Vagina (tissue), 2 donors: ENCODE measurements around the gene GRM8. TPM values are rescaled to one million over a fixed set of nuclear protein-coding genes. Genes with fewer than 3 reads are reported as not detected.

Source experiments
- DNase-seq, 2 donors: peaks; one replicate each; pipeline ENCODE4 v3.0.0-alpha.2; 2017; ENCODE audit errors: extremely low spot score in 2 of 2
- H3K27ac ChIP-seq: fragments of 200-600 bp; sonication (generic); one replicate; pipeline ENCODE4 v1.5.1; 2019
- H3K27me3 ChIP-seq: fragments of 200-600 bp; sonication (generic); one replicate; pipeline ENCODE4 v1.5.1; 2019
- H3K36me3 ChIP-seq, 2 donors: fragments of 200-600 bp; sonication (generic); one replicate each; pipeline ENCODE4 v1.5.1; 2017 to 2019
- H3K4me1 ChIP-seq: fragments of 200-600 bp; sonication (generic); one replicate; pipeline ENCODE4 v1.5.1; 2019
- H3K4me3 ChIP-seq, 2 donors: fragments of 200-600 bp; sonication (generic); 1 replicate in 1 of 2; 2 replicates in 1 of 2; pipeline ENCODE4 v1.5.1; 2016 to 2019
- H3K9me3 ChIP-seq: fragments of 200-600 bp; sonication (generic); one replicate; pipeline ENCODE4 v1.5.1; 2019
- POLR2A ChIP-seq, 2 donors: fragments of 450-650 bp; IDR thresholded peaks; one replicate each; pipeline ENCODE4 v1.6.1; 2017; ENCODE audit warnings: antibody characterized with exemption in 2 of 2, mild to moderate bottlenecking in 2 of 2, moderate library complexity in 2 of 2
- POLR2AphosphoS5 ChIP-seq, 2 donors: sonication (generic); formaldehyde crosslinking; IDR thresholded peaks; one replicate each; pipeline ENCODE4 v1.9.0; 2017; ENCODE audit warnings: antibody characterized with exemption in 2 of 2, mild to moderate bottlenecking in 2 of 2, low read depth in 1 of 2; ENCODE audit not compliant: insufficient read depth in 1 of 2
- intact Hi-C: fragments of 100-400 bp; cut with DNase I; formaldehyde crosslinking; loops from one replicate; pipeline ENCODE4 v1.15.1; 2023
- total RNA-seq: library from RNA; depleted of rRNA; stranded (reverse); fragments of >200 nt; gene quantifications from one replicate; pipeline ENCODE4 v1.2.3, GENCODE V29; 2016
- TF ChIP-seq, protein P1 (sequence below), 3 experiments: fragments of 450-650 bp in 2 of 3; fragments of 200-600 bp in 1 of 3; sonication (generic) in 1 of 3; IDR thresholded peaks; one replicate each; pipeline ENCODE4 v1.5.1; 2017 to 2019; ENCODE audit warnings: antibody characterized with exemption in 3 of 3, mild to moderate bottlenecking in 2 of 3, moderate library complexity in 2 of 3

The GRM8 gene
- total RNA-seq, 1 donor from 2014 or later: not detected

DNA sequence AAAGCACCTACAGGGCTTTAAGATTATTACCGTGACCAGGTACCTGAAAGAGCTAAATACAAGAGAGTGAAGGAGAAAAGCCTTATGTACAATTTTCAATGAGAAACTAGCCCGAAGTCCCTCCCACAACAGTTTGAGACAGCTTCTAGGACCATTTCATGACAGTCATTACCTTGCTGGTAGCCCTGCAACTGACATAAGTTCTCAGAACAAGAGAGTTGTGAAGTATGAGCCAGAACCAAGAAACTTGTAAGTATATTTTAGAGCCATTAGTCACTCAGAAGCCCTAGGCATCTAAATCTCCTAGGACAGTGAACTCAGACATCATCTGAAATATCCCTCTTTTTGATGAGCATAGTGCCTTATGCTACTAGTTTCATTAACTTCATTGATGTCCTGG lies 792.1 kb downstream of the GRM8 start:
- Histone ChIP-seq H3K36me3 (no peaks in the 10 kb centered on the region), H3K4me1 (no peaks in the 10 kb centered on the region), H3K27me3 (no peaks in the 10 kb centered on the region), H3K4me3 (no peak overlapping the region), H3K9me3 (no peaks in the 10 kb centered on the region), H3K27ac (no peak overlapping the region)
- no peak for DNase-seq
- intact Hi-C loops: no loop called here
- TF ChIP-seq POLR2A (IDR thresholded peaks at IDR 0.05) (no peak), POLR2AphosphoS5 (IDR thresholded peaks at IDR 0.05; ENCODE audit: insufficient read depth in 1 of 2, low read depth in 1 of 2) (no peak)
- TF ChIP-seq, protein P1, sequence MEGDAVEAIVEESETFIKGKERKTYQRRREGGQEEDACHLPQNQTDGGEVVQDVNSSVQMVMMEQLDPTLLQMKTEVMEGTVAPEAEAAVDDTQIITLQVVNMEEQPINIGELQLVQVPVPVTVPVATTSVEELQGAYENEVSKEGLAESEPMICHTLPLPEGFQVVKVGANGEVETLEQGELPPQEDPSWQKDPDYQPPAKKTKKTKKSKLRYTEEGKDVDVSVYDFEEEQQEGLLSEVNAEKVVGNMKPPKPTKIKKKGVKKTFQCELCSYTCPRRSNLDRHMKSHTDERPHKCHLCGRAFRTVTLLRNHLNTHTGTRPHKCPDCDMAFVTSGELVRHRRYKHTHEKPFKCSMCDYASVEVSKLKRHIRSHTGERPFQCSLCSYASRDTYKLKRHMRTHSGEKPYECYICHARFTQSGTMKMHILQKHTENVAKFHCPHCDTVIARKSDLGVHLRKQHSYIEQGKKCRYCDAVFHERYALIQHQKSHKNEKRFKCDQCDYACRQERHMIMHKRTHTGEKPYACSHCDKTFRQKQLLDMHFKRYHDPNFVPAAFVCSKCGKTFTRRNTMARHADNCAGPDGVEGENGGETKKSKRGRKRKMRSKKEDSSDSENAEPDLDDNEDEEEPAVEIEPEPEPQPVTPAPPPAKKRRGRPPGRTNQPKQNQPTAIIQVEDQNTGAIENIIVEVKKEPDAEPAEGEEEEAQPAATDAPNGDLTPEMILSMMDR (IDR thresholded peaks at IDR 0.05): no peak

GRCh38 chr7:126453104-126453503 lies 799.6 kb downstream of the GRM8 start:
- intact Hi-C loops: no loop called here
- no peak for DNase-seq
- Histone ChIP-seq H3K9me3 (no peaks in the 10 kb centered on the region), H3K4me3 (no peak overlapping the region), H3K36me3 (no peaks in the 10 kb centered on the region), H3K4me1 (no peaks in the 10 kb centered on the region), H3K27me3 (no peaks in the 10 kb centered on the region), H3K27ac (no peak overlapping the region)
- TF ChIP-seq, protein P1 (IDR thresholded peaks at IDR 0.05): no peak
- no peak for TF ChIP-seq POLR2A (IDR thresholded peaks at IDR 0.05)
- no peak for TF ChIP-seq POLR2AphosphoS5 (IDR thresholded peaks at IDR 0.05; ENCODE audit: insufficient read depth in 1 of 2, low read depth in 1 of 2)

- TF ChIP-seq POLR2AphosphoS5 (IDR thresholded peaks at IDR 0.05; ENCODE audit: insufficient read depth in 1 of 2, low read depth in 1 of 2): no peak
- TF ChIP-seq POLR2A (IDR thresholded peaks at IDR 0.05): no peak
- TF ChIP-seq, protein P1 (IDR thresholded peaks at IDR 0.05): no peak
- Histone ChIP-seq H3K9me3 (no peaks in the 10 kb centered on the region), H3K36me3 (no peaks in the 10 kb centered on the region), H3K27me3 (no peaks in the 10 kb centered on the region), H3K4me1 (no peaks in the 10 kb centered on the region), H3K4me3 (no peak overlapping the region), H3K27ac (no peak overlapping the region)
- intact Hi-C loops: no loop called here
- no peak for DNase-seq
Observed at GRCh38 chr7:126450269-126450671, 802.5 kb downstream of the GRM8 start.

DNA sequence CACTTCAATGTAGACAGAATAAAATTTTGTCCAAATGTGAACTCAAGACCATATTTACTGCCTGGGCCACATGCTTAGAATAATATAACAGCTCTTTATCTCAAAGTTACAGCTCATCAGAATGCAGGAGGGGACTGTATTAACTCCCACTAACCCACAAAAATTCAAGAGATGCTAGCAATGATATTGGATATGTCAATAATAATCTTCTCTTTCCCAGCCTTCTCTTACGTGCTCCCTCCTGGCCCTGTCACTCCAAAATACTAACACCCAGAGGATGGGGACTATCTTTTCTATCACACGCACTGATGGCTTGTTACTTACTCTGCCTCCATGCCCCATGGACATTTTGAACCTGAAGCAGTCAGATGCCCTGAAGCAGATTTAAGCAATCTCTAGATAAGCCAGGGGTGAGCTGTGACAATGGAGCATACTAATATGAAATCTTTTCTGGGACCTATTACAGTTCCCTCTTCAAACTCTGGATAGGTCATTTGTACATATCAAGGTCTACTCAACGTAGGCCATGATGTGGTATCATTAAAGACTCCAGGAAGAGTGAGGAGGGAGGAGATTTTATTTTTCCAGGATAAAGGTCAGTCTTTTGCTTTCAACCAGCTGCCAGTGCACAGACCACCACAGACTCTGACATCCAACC lies 803.0 kb downstream of the GRM8 start:
- intact Hi-C loops: no loop called here
- no peaks in the 10 kb centered on the region for H3K36me3 ChIP-seq
- no peak overlapping the region for H3K27ac ChIP-seq

DNA sequence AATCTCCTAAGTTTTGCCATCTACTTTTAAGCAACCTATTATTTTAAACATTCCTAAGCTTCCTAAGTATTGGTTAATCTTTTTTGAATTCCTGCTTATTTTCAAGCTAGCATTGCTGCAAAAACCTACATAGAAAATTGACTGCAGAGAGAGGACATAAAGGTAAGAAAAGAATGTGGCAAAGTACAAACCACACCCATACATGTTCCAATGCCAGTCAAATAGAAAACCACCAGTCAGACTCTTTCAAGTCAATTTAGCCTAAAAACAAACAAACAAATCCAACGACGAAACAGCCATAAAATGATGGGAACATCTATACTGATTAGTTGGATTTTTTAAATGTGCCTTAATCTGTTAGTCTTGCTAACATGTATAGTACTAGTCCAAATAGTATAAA lies 804.8 kb downstream of the GRM8 start:
- no peaks in the 10 kb centered on the region for H3K9me3 ChIP-seq
- intact Hi-C loops: no loop called here

More for the DNA sequence above, 803.0 kb downstream of the GRM8 start:
- Histone ChIP-seq H3K9me3 (no peaks in the 10 kb centered on the region), H3K4me1 (no peaks in the 10 kb centered on the region), H3K4me3 (no peak overlapping the region), H3K27me3 (no peaks in the 10 kb centered on the region)
- no peak for DNase-seq
- TF ChIP-seq, protein P1 (IDR thresholded peaks at IDR 0.05): no peak
- no peak for TF ChIP-seq POLR2AphosphoS5 (IDR thresholded peaks at IDR 0.05; ENCODE audit: insufficient read depth in 1 of 2, low read depth in 1 of 2)

More for the DNA sequence above, 804.8 kb downstream of the GRM8 start:
- no peak for DNase-seq
- H3K4me1 ChIP-seq: no peaks in the 10 kb centered on the region
- H3K4me3 ChIP-seq: no peak overlapping the region
- no peaks in the 10 kb centered on the region for H3K36me3 ChIP-seq
- no peaks in the 10 kb centered on the region for H3K27me3 ChIP-seq
- H3K27ac ChIP-seq: no peak overlapping the region
- TF ChIP-seq POLR2AphosphoS5 (IDR thresholded peaks at IDR 0.05; ENCODE audit: insufficient read depth in 1 of 2, low read depth in 1 of 2): no peak
- no peak for TF ChIP-seq POLR2A (IDR thresholded peaks at IDR 0.05)
- TF ChIP-seq, protein P1 (IDR thresholded peaks at IDR 0.05): no peak
